22Rv1 (cell line): ENCODE measurements around the gene MBTD1.

Experiments
- CTCF ChIP-seq: fragments of 450-650 bp; IDR thresholded peaks from 2 replicates; pipeline ENCODE4 v1.5.1; 2017; ENCODE audit warnings: mild to moderate bottlenecking
- ZFX ChIP-seq: fragments of 450-650 bp; IDR thresholded peaks from 2 replicates; pipeline ENCODE4 v1.6.1; 2017; ENCODE audit warnings: antibody characterized with exemption, borderline replicate concordance

- TF ChIP-seq CTCF = no peak
- TF ChIP-seq ZFX = no peak
Observed at GRCh38 chr17:51224402-51225262, 35.2 kb downstream of the MBTD1 start.
